Diencephalon (tissue), 1 donor: Measurements from ENCODE around the gene ST6GALNAC5. TPM values are rescaled to one million over a fixed set of nuclear protein-coding genes. Genes with fewer than 3 reads are reported as not detected.

Experiments used
- small RNA-seq: library from RNA; depleted of rRNA; stranded (forward); fragments of <200 nt; gene quantifications from one replicate; pipeline ENCODE3, GENCODE V24; 2014
- total RNA-seq: library from RNA; depleted of rRNA; stranded (reverse); fragments of >200 nt; gene quantifications from one replicate; pipeline ENCODE4 v1.2.3, GENCODE V29; 2014

The ST6GALNAC5 gene
- 58.6 TPM for total RNA-seq

GRCh38 chr1:76867342-76868130 is at the start of gene ST6GALNAC5:
ST6GALNAC5 (plus strand) TSS chr1:76867480.

Small RNA genes lying within 50 kb of the gene (small RNA-seq; reads per million reads assigned to genes)
- gene MIR7156 = 0.33 reads per million, percentile 29 among the genes with 10 or more reads in this experiment
